CD14-positive monocyte (primary cell): ENCODE measurements around the gene CFAP299. TPM values are rescaled to one million over a fixed set of nuclear protein-coding genes. Genes with fewer than 3 reads are reported as not detected.

Experiments
- DNase-seq, 3 donors: peaks; one replicate each; pipeline ENCODE4 v3.0.0-alpha.2; 2011 to 2022
- H2AFZ ChIP-seq: 2 replicates; pipeline ENCODE4 v1.6.0; 2012; ENCODE audit warnings: mild to moderate bottlenecking, low read depth, low read length, inconsistent platforms; ENCODE audit not compliant: insufficient read depth, poor library complexity, severe bottlenecking
- H3K27ac ChIP-seq, 2 donors: 1 replicate in 1 of 2; 2 replicates in 1 of 2; pipeline ENCODE4 v1.5.1; 2012 to 2013; ENCODE audit warnings: low read length in 2 of 2, control low read depth in 1 of 2, inconsistent platforms in 1 of 2, low read depth in 1 of 2, mild to moderate bottlenecking in 1 of 2
- H3K27me3 ChIP-seq, 2 donors: one replicate each; pipeline versions ENCODE4 v1.6.0 to v1.6.1; 2011 to 2013; ENCODE audit warnings: low read length in 2 of 2; ENCODE audit not compliant: control insufficient read depth in 2 of 2, insufficient read depth in 2 of 2
- H3K36me3 ChIP-seq, 2 donors: replicated peaks in 1 of 2; 1 replicate in 1 of 2; 2 replicates in 1 of 2; pipeline versions ENCODE4 v1.5.1 to v1.6.1; 2012 to 2013; ENCODE audit warnings: low read length in 2 of 2, control low read depth in 1 of 2, inconsistent platforms in 1 of 2, mild to moderate bottlenecking in 1 of 2; ENCODE audit not compliant: insufficient read depth in 2 of 2, control insufficient read depth in 1 of 2
- H3K4me1 ChIP-seq, 2 donors: 1 replicate in 1 of 2; 2 replicates in 1 of 2; pipeline versions ENCODE4 v1.5.1 to v1.6.1; 2012 to 2013; ENCODE audit warnings: low read length in 2 of 2, control low read depth in 1 of 2, inconsistent platforms in 1 of 2, mild to moderate bottlenecking in 1 of 2, moderate library complexity in 1 of 2; ENCODE audit not compliant: insufficient read depth in 2 of 2, control insufficient read depth in 1 of 2
- H3K4me2 ChIP-seq: replicated peaks from 2 replicates; pipeline ENCODE3; 2012; ENCODE audit warnings: low read length, moderate library complexity, mild to moderate bottlenecking; ENCODE audit not compliant: poor library complexity, severe bottlenecking; ENCODE audit errors: extremely low read depth
- H3K4me3 ChIP-seq, 3 experiments: fragments of 200-600 bp in 1 of 3; sonication (generic) in 1 of 3; replicated peaks in 1 of 3; 1 replicate in 2 of 3; 2 replicates in 1 of 3; pipeline ENCODE4 v1.5.1; 2011 to 2013; ENCODE audit warnings: low read length in 3 of 3, mild to moderate bottlenecking in 3 of 3, control low read depth in 2 of 3, low read depth in 2 of 3, inconsistent platforms in 1 of 3, moderate library complexity in 1 of 3
- H3K79me2 ChIP-seq: 2 replicates; pipeline ENCODE4 v1.6.0; 2012; ENCODE audit warnings: mild to moderate bottlenecking, control low read depth, inconsistent platforms, low read length, moderate library complexity; ENCODE audit not compliant: insufficient read depth
- H3K9ac ChIP-seq: 2 replicates; pipeline ENCODE4 v1.6.0; 2017; ENCODE audit warnings: low read length, mild to moderate bottlenecking; ENCODE audit not compliant: insufficient read depth, poor library complexity, severe bottlenecking
- H3K9me3 ChIP-seq, 2 donors: replicated peaks in 1 of 2; 1 replicate in 1 of 2; 2 replicates in 1 of 2; pipeline versions ENCODE4 v1.5.1 to v1.6.1; 2012 to 2013; ENCODE audit warnings: low read length in 2 of 2, control low read depth in 1 of 2; ENCODE audit not compliant: control insufficient read depth in 1 of 2, insufficient read depth in 1 of 2
- H4K20me1 ChIP-seq: 2 replicates; pipeline ENCODE4 v1.6.0; 2012; ENCODE audit warnings: mild to moderate bottlenecking, low read length, control low read depth, moderate library complexity; ENCODE audit not compliant: insufficient read depth
- H3K27ac Mint-ChIP-seq, 7 donors: one replicate each; pipeline ENCODE4 v1.8.0; 2020; ENCODE audit warnings: mild to moderate bottlenecking in 7 of 7, mixed read lengths in 7 of 7, moderate library complexity in 6 of 7, inconsistent platforms in 2 of 7
- H3K27me3 Mint-ChIP-seq, 3 donors: one replicate each; pipeline ENCODE4 v1.8.0; 2021 to 2022; ENCODE audit warnings: low read depth in 3 of 3, mild to moderate bottlenecking in 3 of 3, mixed read lengths in 3 of 3, moderate library complexity in 3 of 3, inconsistent platforms in 1 of 3
- H3K36me3 Mint-ChIP-seq, 2 donors: one replicate each; pipeline ENCODE4 v1.8.0; 2020; ENCODE audit warnings: mixed read lengths in 2 of 2, inconsistent platforms in 1 of 2, mild to moderate bottlenecking in 1 of 2
- H3K4me1 Mint-ChIP-seq: one replicate; pipeline ENCODE4 v1.8.0; 2020; ENCODE audit warnings: mild to moderate bottlenecking, mixed read lengths
- H3K4me3 Mint-ChIP-seq, 2 donors: one replicate each; pipeline ENCODE4 v1.8.0; 2020; ENCODE audit warnings: mild to moderate bottlenecking in 2 of 2, mixed read lengths in 2 of 2, moderate library complexity in 1 of 2
- H3K9me3 Mint-ChIP-seq, 7 donors: one replicate each; pipeline ENCODE4 v1.8.0; 2020 to 2022; ENCODE audit warnings: mixed read lengths in 7 of 7, mild to moderate bottlenecking in 6 of 7, moderate library complexity in 6 of 7, inconsistent platforms in 2 of 7
- WGBS: methylation state at CpG from one replicate; pipeline ENCODE4 v1.1.5; 2013; ENCODE audit warnings: missing lambda C conversion rate; ENCODE audit not compliant: insufficient coverage; 5-methylcytosine and 5-hydroxymethylcytosine counted together
- intact Hi-C, 2 donors: fragments of 100-400 bp; cut with micrococcal nuclease; formaldehyde crosslinking; loops; one replicate each; pipeline versions ENCODE4 v1.15.0 to v1.15.1; 2023
- polyA plus RNA-seq, 3 donors: library from polyadenylated mRNA; depleted of rRNA in 1 of 3; unstranded in 2 of 3; stranded (reverse) in 1 of 3; fragments of 300-500 nt in 2 of 3; fragments of >200 nt in 1 of 3; fragmentation: Illumina TruSeq in 2 of 3; gene quantifications; 1 replicate in 2 of 3; 2 replicates in 1 of 3; pipeline ENCODE4 v1.2.3, GENCODE V29; 2012 to 2021
- TF ChIP-seq, protein P1 (sequence below): fragments of 200-600 bp; IDR thresholded peaks from one replicate; pipeline ENCODE4 v1.8.0; 2022; ENCODE audit warnings: antibody characterized with exemption, mild to moderate bottlenecking

CFAP299 gene
- polyA plus RNA-seq, 3 donors = not detected

DNA sequence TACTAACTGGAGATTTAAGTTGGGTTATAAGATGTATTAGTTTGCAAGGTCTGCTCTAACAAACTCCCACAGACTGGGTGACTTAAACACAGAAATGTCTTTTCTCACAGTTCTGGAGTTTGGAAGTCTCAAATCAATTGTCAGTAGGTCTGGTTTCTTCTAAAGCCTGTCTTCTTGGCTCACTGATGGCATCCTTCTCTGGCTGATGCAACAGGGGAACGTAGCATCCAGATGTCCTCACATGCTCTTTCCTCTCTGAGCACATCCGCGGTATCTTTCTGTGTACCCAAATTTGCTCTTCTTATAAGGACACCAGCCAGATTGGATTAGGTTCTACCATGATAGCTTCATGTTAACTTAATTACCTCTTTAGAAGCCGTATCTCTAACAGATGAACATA, 631.8 kb downstream of the CFAP299 start:
- no peak overlapping the region for H2AFZ ChIP-seq
- TF ChIP-seq, protein P1, sequence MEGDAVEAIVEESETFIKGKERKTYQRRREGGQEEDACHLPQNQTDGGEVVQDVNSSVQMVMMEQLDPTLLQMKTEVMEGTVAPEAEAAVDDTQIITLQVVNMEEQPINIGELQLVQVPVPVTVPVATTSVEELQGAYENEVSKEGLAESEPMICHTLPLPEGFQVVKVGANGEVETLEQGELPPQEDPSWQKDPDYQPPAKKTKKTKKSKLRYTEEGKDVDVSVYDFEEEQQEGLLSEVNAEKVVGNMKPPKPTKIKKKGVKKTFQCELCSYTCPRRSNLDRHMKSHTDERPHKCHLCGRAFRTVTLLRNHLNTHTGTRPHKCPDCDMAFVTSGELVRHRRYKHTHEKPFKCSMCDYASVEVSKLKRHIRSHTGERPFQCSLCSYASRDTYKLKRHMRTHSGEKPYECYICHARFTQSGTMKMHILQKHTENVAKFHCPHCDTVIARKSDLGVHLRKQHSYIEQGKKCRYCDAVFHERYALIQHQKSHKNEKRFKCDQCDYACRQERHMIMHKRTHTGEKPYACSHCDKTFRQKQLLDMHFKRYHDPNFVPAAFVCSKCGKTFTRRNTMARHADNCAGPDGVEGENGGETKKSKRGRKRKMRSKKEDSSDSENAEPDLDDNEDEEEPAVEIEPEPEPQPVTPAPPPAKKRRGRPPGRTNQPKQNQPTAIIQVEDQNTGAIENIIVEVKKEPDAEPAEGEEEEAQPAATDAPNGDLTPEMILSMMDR = no peak
- peaks cover 0 to 3% (median 0%) of the 10 kb centered on the region in 3 donors for H3K27me3 Mint-ChIP-seq
- no peaks in the 10 kb centered on the region for H3K27me3 ChIP-seq
- no peak overlapping the region for H3K4me3 ChIP-seq
- H3K27ac Mint-ChIP-seq = no peak overlapping the region
- intact Hi-C loops = no loop called here
- 91% methylated on average over 4 of the region's 4 CpGs for WGBS
- H3K4me1 Mint-ChIP-seq = no peaks in the 10 kb centered on the region
- no peaks in the 10 kb centered on the region for H3K9me3 ChIP-seq
- H4K20me1 ChIP-seq = no peaks in the 10 kb centered on the region
- H3K4me3 Mint-ChIP-seq = no peak overlapping the region
- no peaks in the 10 kb centered on the region for H3K36me3 Mint-ChIP-seq
- peaks cover 0 to 4% (median 2%) of the 10 kb centered on the region in 7 donors for H3K9me3 Mint-ChIP-seq
- no peak for DNase-seq
- no peak overlapping the region for H3K27ac ChIP-seq
- no peaks in the 10 kb centered on the region for H3K79me2 ChIP-seq
- no peaks in the 10 kb centered on the region for H3K4me1 ChIP-seq
- no peak overlapping the region for H3K4me2 ChIP-seq
- no peaks in the 10 kb centered on the region for H3K36me3 ChIP-seq
- no peak overlapping the region for H3K9ac ChIP-seq

DNA sequence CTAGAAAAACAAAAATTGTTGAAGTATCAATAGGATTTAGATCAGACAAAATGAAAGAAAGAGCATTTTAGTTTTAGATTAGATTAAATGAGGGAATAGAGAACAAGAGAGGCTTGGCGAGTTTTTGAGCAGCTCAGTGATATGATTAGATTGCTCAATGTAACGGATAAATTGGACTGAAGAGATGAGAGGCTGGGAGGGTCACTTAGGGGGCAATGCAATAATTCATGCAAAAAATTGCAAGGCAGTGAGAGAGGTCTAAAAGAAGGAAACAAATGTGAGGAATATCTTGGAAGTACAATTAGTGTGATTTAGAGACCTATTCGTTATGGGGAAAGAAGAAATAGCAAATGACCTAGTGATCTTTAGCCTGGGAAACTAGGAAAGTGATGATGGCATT, 644.7 kb downstream of the CFAP299 start:
- 88% methylated on average over 3 of the region's 3 CpGs for WGBS
- no peaks in the 10 kb centered on the region for H3K79me2 ChIP-seq
- no peaks in the 10 kb centered on the region for H3K36me3 ChIP-seq
- Mint-ChIP-seq H3K27me3 (peaks cover 0 to 2% (median 1%) of the 10 kb centered on the region in 3 donors), H3K9me3 (peaks cover 0 to 2% (median 0%) of the 10 kb centered on the region in 7 donors), H3K4me3 (no peak overlapping the region), H3K36me3 (no peaks in the 10 kb centered on the region), H3K4me1 (no peaks in the 10 kb centered on the region), H3K27ac (no peak overlapping the region)
- H3K4me1 ChIP-seq = no peaks in the 10 kb centered on the region
- no peak overlapping the region for H3K4me2 ChIP-seq
- H3K9ac ChIP-seq = no peak overlapping the region
- H3K9me3 ChIP-seq = no peaks in the 10 kb centered on the region
- no peak overlapping the region for H3K4me3 ChIP-seq
- no peak for DNase-seq
- H4K20me1 ChIP-seq = no peaks in the 10 kb centered on the region
- TF ChIP-seq, protein P1 = no peak
- H3K27me3 ChIP-seq = no peaks in the 10 kb centered on the region
- intact Hi-C loops = no loop called here
- no peak overlapping the region for H2AFZ ChIP-seq
- H3K27ac ChIP-seq = no peak overlapping the region
